GM23248 (cell line): ENCODE results near the gene PATJ. TPM values are rescaled to one million over a fixed set of nuclear protein-coding genes. Genes with fewer than 3 reads are reported as not detected.

Experiments
- DNase-seq: peaks from one replicate; pipeline ENCODE4 v3.0.0-alpha.2; 2015
- H2AFZ ChIP-seq: fragments of 200-600 bp; sonication (generic); 2 replicates; pipeline ENCODE4 v1.6.1; 2016; ENCODE audit warnings: antibody characterized with exemption
- H3F3A ChIP-seq: fragments of 200-600 bp; sonication (generic); 2 replicates; pipeline ENCODE4 v1.6.1; 2016; ENCODE audit warnings: mild to moderate bottlenecking, antibody characterized with exemption, mixed run types; ENCODE audit not compliant: insufficient read depth
- H3K27ac ChIP-seq: fragments of 200-600 bp; sonication (generic); 2 replicates; pipeline ENCODE4 v1.5.1; 2016; ENCODE audit warnings: mild to moderate bottlenecking
- H3K27me3 ChIP-seq: fragments of 200-600 bp; sonication (generic); replicated peaks from 2 replicates; pipeline ENCODE4 v1.6.1; 2016; ENCODE audit warnings: mild to moderate bottlenecking; ENCODE audit not compliant: insufficient read depth
- H3K36me3 ChIP-seq: fragments of 200-600 bp; sonication (generic); 2 replicates; pipeline ENCODE4 v1.6.1; 2016; ENCODE audit warnings: low read depth, mild to moderate bottlenecking
- H3K4me1 ChIP-seq: fragments of 200-600 bp; sonication (generic); 2 replicates; pipeline ENCODE4 v1.6.1; 2016; ENCODE audit warnings: mild to moderate bottlenecking; ENCODE audit not compliant: insufficient read depth
- H3K4me2 ChIP-seq: fragments of 200-600 bp; sonication (generic); one replicate; pipeline ENCODE4 v1.6.1; 2016; ENCODE audit warnings: mild to moderate bottlenecking; ENCODE audit not compliant: unreplicated experiment
- H3K4me3 ChIP-seq: fragments of 200-600 bp; sonication (generic); 2 replicates; pipeline ENCODE4 v1.5.1; 2016; ENCODE audit warnings: mild to moderate bottlenecking
- H3K79me2 ChIP-seq: fragments of 200-600 bp; sonication (generic); 2 replicates; pipeline ENCODE4 v1.6.1; 2016; ENCODE audit warnings: mild to moderate bottlenecking; ENCODE audit not compliant: insufficient read depth
- H3K9ac ChIP-seq: fragments of 200-600 bp; sonication (generic); 2 replicates; pipeline ENCODE4 v1.6.1; 2016; ENCODE audit warnings: mild to moderate bottlenecking
- H3K9me2 ChIP-seq: fragments of 200-600 bp; sonication (generic); 2 replicates; pipeline ENCODE4 v1.6.1; 2016; ENCODE audit warnings: mixed run types, mild to moderate bottlenecking, moderate library complexity; ENCODE audit not compliant: insufficient read depth
- H3K9me3 ChIP-seq: fragments of 200-600 bp; sonication (generic); one replicate; pipeline ENCODE4 v1.6.1; 2017; ENCODE audit warnings: low read depth
- H4K20me1 ChIP-seq: fragments of 200-600 bp; sonication (generic); 2 replicates; pipeline ENCODE4 v1.6.0; 2016; ENCODE audit not compliant: insufficient read depth
- EZH2 ChIP-seq: fragments of 200-600 bp; sonication (generic); IDR thresholded peaks from 2 replicates; pipeline ENCODE4 v1.6.1; 2018; ENCODE audit warnings: antibody characterized with exemption, mild to moderate bottlenecking; ENCODE audit not compliant: insufficient read depth, poor library complexity, severe bottlenecking
- EZH2phosphoT487 ChIP-seq: fragments of 200-600 bp; sonication (generic); IDR thresholded peaks from 2 replicates; pipeline ENCODE4 v1.6.1; 2018; ENCODE audit warnings: antibody characterized with exemption, moderate library complexity, mild to moderate bottlenecking, low read depth; ENCODE audit not compliant: insufficient read depth
- WGBS, 2 experiments: methylation state at CpG; one replicate each; pipeline ENCODE4 v1.1.6; 2015 to 2017; ENCODE audit warnings: low lambda C conversion rate in 2 of 2, low coverage in 1 of 2; ENCODE audit errors: missing lambda C conversion rate in 2 of 2; 5-methylcytosine and 5-hydroxymethylcytosine counted together
- in situ Hi-C: fragments of 300-500 bp; cut with MboI; formaldehyde crosslinking; loops from 2 replicates; pipeline ENCODE4 v1.15.0; 2020
- polyA plus RNA-seq: library from polyadenylated mRNA; unstranded; fragments of >200 nt; fragmentation: Nextera tagmentation; extraction: Ambion mirVana; gene quantifications from 2 replicates; pipeline ENCODE4 v1.2.1, GENCODE V29; 2016
- total RNA-seq: library from RNA; depleted of rRNA; stranded (reverse); fragments of >200 nt; shearing (Covaris generic); gene quantifications from 2 replicates; pipeline ENCODE4 v1.2.3, GENCODE V29; 2014

PATJ gene
- total and polyA plus RNA-seq, 2 experiments from 2014 or later, result 5.3 to 6.1 TPM

- H3K27me3 ChIP-seq, result no peaks in the 10 kb centered on the region
- no peak overlapping the region for H3K9ac ChIP-seq
- H3F3A ChIP-seq, result no peaks in the 10 kb centered on the region
- no peaks in the 10 kb centered on the region for H3K9me3 ChIP-seq
- DNase-seq, result no peak
- H3K4me3 ChIP-seq, result no peak overlapping the region
- no peak for TF ChIP-seq EZH2phosphoT487
- no peak for TF ChIP-seq EZH2
- no peak overlapping the region for H3K27ac ChIP-seq
- in situ Hi-C loops, result no loop called here
- H2AFZ ChIP-seq, result no peak overlapping the region
- H4K20me1 ChIP-seq, result no peaks in the 10 kb centered on the region
- no peaks in the 10 kb centered on the region for H3K4me1 ChIP-seq
- no peaks in the 10 kb centered on the region for H3K9me2 ChIP-seq
- H3K36me3 ChIP-seq, result no peaks in the 10 kb centered on the region
- no peak overlapping the region for H3K4me2 ChIP-seq
- H3K79me2 ChIP-seq, result no peaks in the 10 kb centered on the region
- WGBS, 2 experiments, result 78 to 80% methylated on average over 2 of the region's 2 CpGs
These were observed 264.4 kb downstream of the PATJ start for GRCh38 chr1:62006690-62007089.

- H3K4me1 ChIP-seq, result no peaks in the 10 kb centered on the region
- no peak for TF ChIP-seq EZH2phosphoT487
- no peak for TF ChIP-seq EZH2
- no peaks in the 10 kb centered on the region for H3K27me3 ChIP-seq
- no peaks in the 10 kb centered on the region for H3K36me3 ChIP-seq
- H3K9me3 ChIP-seq, result no peaks in the 10 kb centered on the region
- in situ Hi-C loops, result no loop called here
- no peak overlapping the region for H3K4me2 ChIP-seq
- no peaks in the 10 kb centered on the region for H3F3A ChIP-seq
- H4K20me1 ChIP-seq, result no peaks in the 10 kb centered on the region
- WGBS, 2 experiments, result 88 to 93% methylated on average over 4 of the region's 4 CpGs
- no peak overlapping the region for H2AFZ ChIP-seq
- DNase-seq, result no peak
- no peaks in the 10 kb centered on the region for H3K79me2 ChIP-seq
- H3K27ac ChIP-seq, result no peak overlapping the region
- no peak overlapping the region for H3K9ac ChIP-seq
- no peaks in the 10 kb centered on the region for H3K9me2 ChIP-seq
- H3K4me3 ChIP-seq, result no peak overlapping the region
These were observed 268.7 kb downstream of the PATJ start for GRCh38 chr1:62011006-62011405.

GRCh38 chr1:62012095-62012494, 269.8 kb downstream of the PATJ start:
- Histone ChIP-seq H3K9ac (no peak overlapping the region), H4K20me1 (no peaks in the 10 kb centered on the region), H2AFZ (no peak overlapping the region), H3K4me1 (no peaks in the 10 kb centered on the region), H3K9me2 (no peaks in the 10 kb centered on the region), H3K27ac (no peak overlapping the region), H3K4me2 (no peak overlapping the region), H3K27me3 (no peaks in the 10 kb centered on the region), H3K79me2 (no peaks in the 10 kb centered on the region), H3K4me3 (no peak overlapping the region), H3K9me3 (no peaks in the 10 kb centered on the region), H3K36me3 (no peaks in the 10 kb centered on the region), H3F3A (no peaks in the 10 kb centered on the region)
- DNase-seq, result no peak
- in situ Hi-C loops, result no loop called here
- TF ChIP-seq EZH2phosphoT487, result no peak
- TF ChIP-seq EZH2, result no peak
- 50 to 57% methylated on average over 1 of the region's 1 CpG for WGBS, 2 experiments

- Histone ChIP-seq H3K27ac (no peak overlapping the region), H3K79me2 (no peaks in the 10 kb centered on the region), H3K27me3 (no peaks in the 10 kb centered on the region), H3K4me1 (no peaks in the 10 kb centered on the region), H2AFZ (no peak overlapping the region), H4K20me1 (no peaks in the 10 kb centered on the region), H3F3A (no peaks in the 10 kb centered on the region), H3K4me2 (no peak overlapping the region), H3K9me3 (no peaks in the 10 kb centered on the region), H3K36me3 (no peaks in the 10 kb centered on the region), H3K4me3 (no peak overlapping the region), H3K9me2 (no peaks in the 10 kb centered on the region), H3K9ac (no peak overlapping the region)
- DNase-seq, result no peak
- no peak for TF ChIP-seq EZH2
- TF ChIP-seq EZH2phosphoT487, result no peak
- in situ Hi-C loops, result no loop called here
- WGBS, 2 experiments, result 37 to 44% methylated on average over 6 of the region's 6 CpGs
These were observed 270.6 kb downstream of the PATJ start for GRCh38 chr1:62012836-62013235.

GRCh38 chr1:62013264-62013663, 271.0 kb downstream of the PATJ start:
- Histone ChIP-seq H2AFZ (no peak overlapping the region), H3K79me2 (no peaks in the 10 kb centered on the region), H3K4me1 (no peaks in the 10 kb centered on the region), H3K9me3 (no peaks in the 10 kb centered on the region), H3K4me3 (no peak overlapping the region), H3K9ac (no peak overlapping the region), H3K27me3 (no peaks in the 10 kb centered on the region), H3K36me3 (no peaks in the 10 kb centered on the region), H3F3A (no peaks in the 10 kb centered on the region), H3K9me2 (no peaks in the 10 kb centered on the region), H3K4me2 (no peak overlapping the region), H3K27ac (no peak overlapping the region), H4K20me1 (no peaks in the 10 kb centered on the region)
- no peak for DNase-seq
- WGBS, 2 experiments, result 70 to 71% methylated on average over 5 of the region's 5 CpGs
- TF ChIP-seq EZH2phosphoT487 (no peak), EZH2 (no peak)
- in situ Hi-C loops, result no loop called here
